Esophagus muscularis mucosa (tissue), 4 donors: Measurements from ENCODE around the gene FBLN7.

ENCODE experiments used
- CTCF ChIP-seq, 3 experiments: fragments of 200-600 bp in 2 of 3; fragments of 450-650 bp in 1 of 3; sonication (generic) in 2 of 3; IDR thresholded peaks; one replicate each; pipeline ENCODE4 v1.5.1; 2017 to 2019; ENCODE audit warnings: antibody characterized with exemption in 3 of 3, mild to moderate bottlenecking in 2 of 3, moderate library complexity in 1 of 3
- EP300 ChIP-seq: sonication (generic); formaldehyde crosslinking; IDR thresholded peaks from one replicate; pipeline ENCODE4 v1.6.1; 2017; ENCODE audit warnings: antibody characterized with exemption
- POLR2A ChIP-seq: fragments of 450-650 bp; IDR thresholded peaks from one replicate; pipeline ENCODE4 v1.6.1; 2017; ENCODE audit warnings: antibody characterized with exemption, moderate library complexity, mild to moderate bottlenecking, low read depth

- TF ChIP-seq CTCF (IDR thresholded peaks at IDR 0.05): no peak
- TF ChIP-seq POLR2A: no peak
- TF ChIP-seq EP300: no peak
Observed at GRCh38 chr2:112170495-112170894, 32.3 kb downstream of the FBLN7 start.
